Hepatocyte (in vitro differentiated cells): ENCODE measurements around the gene KBTBD2. TPM values are rescaled to one million over a fixed set of nuclear protein-coding genes. Genes with fewer than 3 reads are reported as not detected.
"Not testable (repeated sequence)": the region's sequence is repeated elsewhere in the genome, so short reads cannot be mapped to it uniquely, and the experiment has no call there.

ENCODE experiments used
- DNase-seq: peaks from one replicate; pipeline ENCODE4 v3.0.0-alpha.2; 2016; ENCODE audit warnings: low spot score
- H2AFZ ChIP-seq: fragments of 200-600 bp; sonication (generic); 2 replicates; pipeline ENCODE4 v1.6.0; 2016; ENCODE audit warnings: antibody characterized with exemption, mild to moderate bottlenecking
- H3K27ac ChIP-seq: fragments of 200-600 bp; sonication (generic); 2 replicates; pipeline ENCODE4 v1.5.1; 2016; ENCODE audit warnings: mild to moderate bottlenecking
- H3K27me3 ChIP-seq: fragments of 200-600 bp; sonication (generic); 2 replicates; pipeline ENCODE4 v1.6.1; 2016
- H3K36me3 ChIP-seq: fragments of 200-600 bp; sonication (generic); replicated peaks from 2 replicates; pipeline ENCODE4 v1.5.1; 2016; ENCODE audit warnings: low read depth; ENCODE audit not compliant: insufficient read depth
- H3K4me1 ChIP-seq: fragments of 200-600 bp; sonication (generic); 2 replicates; pipeline ENCODE4 v1.5.1; 2016; ENCODE audit warnings: mild to moderate bottlenecking, moderate library complexity; ENCODE audit not compliant: insufficient read depth
- H3K4me2 ChIP-seq: fragments of 200-600 bp; sonication (generic); 2 replicates; pipeline ENCODE4 v1.6.0; 2016
- H3K4me3 ChIP-seq: fragments of 200-600 bp; sonication (generic); 2 replicates; pipeline ENCODE4 v1.5.1; 2016; ENCODE audit warnings: mild to moderate bottlenecking
- H3K79me2 ChIP-seq: fragments of 200-600 bp; sonication (generic); 2 replicates; pipeline ENCODE4 v1.6.0; 2017; ENCODE audit warnings: mild to moderate bottlenecking
- H3K9me2 ChIP-seq: fragments of 200-600 bp; sonication (generic); replicated peaks from 2 replicates; pipeline ENCODE4 v1.6.0; 2017; ENCODE audit warnings: mild to moderate bottlenecking; ENCODE audit not compliant: insufficient read depth
- H3K9me3 ChIP-seq: fragments of 200-600 bp; sonication (generic); 2 replicates; pipeline ENCODE4 v1.5.1; 2016; ENCODE audit warnings: low read depth, mild to moderate bottlenecking
- H4K20me1 ChIP-seq: fragments of 200-600 bp; sonication (generic); 2 replicates; pipeline ENCODE4 v1.6.0; 2016; ENCODE audit warnings: mild to moderate bottlenecking; ENCODE audit not compliant: insufficient read depth, poor library complexity, severe bottlenecking
- EZH2 ChIP-seq: fragments of 200-600 bp; sonication (generic); IDR thresholded peaks from 2 replicates; pipeline ENCODE4 v1.6.1; 2016; ENCODE audit warnings: antibody characterized with exemption, mild to moderate bottlenecking, borderline replicate concordance
- EZH2phosphoT487 ChIP-seq: fragments of 200-600 bp; sonication (generic); IDR thresholded peaks from one replicate; pipeline ENCODE4 v1.6.1; 2018; ENCODE audit warnings: antibody characterized with exemption, mild to moderate bottlenecking, low read depth, moderate library complexity; ENCODE audit not compliant: unreplicated experiment, severe bottlenecking
- WGBS: methylation state at CpG from one replicate; pipeline ENCODE4 v1.1.6; 2016; ENCODE audit warnings: low lambda C conversion rate; ENCODE audit errors: missing lambda C conversion rate; 5-methylcytosine and 5-hydroxymethylcytosine counted together
- polyA plus RNA-seq: library from polyadenylated mRNA; unstranded; fragments of >200 nt; fragmentation: Nextera tagmentation; extraction: Ambion mirVana; gene quantifications from 2 replicates; pipeline ENCODE4 v1.2.1, GENCODE V29; 2016
- total RNA-seq: library from RNA; depleted of rRNA; stranded (reverse); fragments of >200 nt; gene quantifications from 2 replicates; pipeline ENCODE4 v1.2.3, GENCODE V29; 2014
- TF ChIP-seq, protein P1 (sequence below): fragments of 200-600 bp; sonication (generic); IDR thresholded peaks from 2 replicates; pipeline ENCODE4 v1.5.1; 2016; ENCODE audit warnings: antibody characterized with exemption, mild to moderate bottlenecking; ENCODE audit not compliant: poor library complexity

The KBTBD2 gene
- total and polyA plus RNA-seq, 2 experiments from 2014 or later: 23.7 to 49.7 TPM

- WGBS: 99% methylated on average over 7 of the region's 7 CpGs
- TF ChIP-seq EZH2 (no peak), EZH2phosphoT487 (no peak)
- TF ChIP-seq, protein P1, sequence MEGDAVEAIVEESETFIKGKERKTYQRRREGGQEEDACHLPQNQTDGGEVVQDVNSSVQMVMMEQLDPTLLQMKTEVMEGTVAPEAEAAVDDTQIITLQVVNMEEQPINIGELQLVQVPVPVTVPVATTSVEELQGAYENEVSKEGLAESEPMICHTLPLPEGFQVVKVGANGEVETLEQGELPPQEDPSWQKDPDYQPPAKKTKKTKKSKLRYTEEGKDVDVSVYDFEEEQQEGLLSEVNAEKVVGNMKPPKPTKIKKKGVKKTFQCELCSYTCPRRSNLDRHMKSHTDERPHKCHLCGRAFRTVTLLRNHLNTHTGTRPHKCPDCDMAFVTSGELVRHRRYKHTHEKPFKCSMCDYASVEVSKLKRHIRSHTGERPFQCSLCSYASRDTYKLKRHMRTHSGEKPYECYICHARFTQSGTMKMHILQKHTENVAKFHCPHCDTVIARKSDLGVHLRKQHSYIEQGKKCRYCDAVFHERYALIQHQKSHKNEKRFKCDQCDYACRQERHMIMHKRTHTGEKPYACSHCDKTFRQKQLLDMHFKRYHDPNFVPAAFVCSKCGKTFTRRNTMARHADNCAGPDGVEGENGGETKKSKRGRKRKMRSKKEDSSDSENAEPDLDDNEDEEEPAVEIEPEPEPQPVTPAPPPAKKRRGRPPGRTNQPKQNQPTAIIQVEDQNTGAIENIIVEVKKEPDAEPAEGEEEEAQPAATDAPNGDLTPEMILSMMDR: no peak
Measured at GRCh38 chr7:32869716-32870115, 21.8 kb downstream of the KBTBD2 start.

GRCh38 chr7:32868116-32868515 is 23.4 kb downstream of the KBTBD2 start:
- Histone ChIP-seq H3K79me2 (peaks cover 38% of the 10 kb centered on the region), H3K9me3 (no peaks in the 10 kb centered on the region), H3K4me2 (no peak overlapping the region), H3K27me3 (no peaks in the 10 kb centered on the region), H3K4me1 (no peaks in the 10 kb centered on the region), H3K36me3 (no peaks in the 10 kb centered on the region), H3K9me2 (no peaks in the 10 kb centered on the region), H2AFZ (no peak overlapping the region), H3K4me3 (no peak overlapping the region), H4K20me1 (peaks cover 14% of the 10 kb centered on the region), H3K27ac (no peak overlapping the region)
- 97% methylated on average over 4 of the region's 4 CpGs for WGBS
- DNase-seq: no peak
- TF ChIP-seq EZH2: no peak

More at GRCh38 chr7:32869716-32870115, 21.8 kb downstream of the KBTBD2 start:
- no peak overlapping the region for H2AFZ ChIP-seq
- no peaks in the 10 kb centered on the region for H3K9me3 ChIP-seq
- H3K9me2 ChIP-seq: no peaks in the 10 kb centered on the region
- H3K79me2 ChIP-seq: peaks cover 48% of the 10 kb centered on the region
- no peaks in the 10 kb centered on the region for H3K27me3 ChIP-seq
- H3K4me1 ChIP-seq: no peaks in the 10 kb centered on the region
- H3K4me2 ChIP-seq: no peak overlapping the region
- no peak overlapping the region for H3K27ac ChIP-seq
- H4K20me1 ChIP-seq: peaks cover 14% of the 10 kb centered on the region
- DNase-seq: no peak
- no peaks in the 10 kb centered on the region for H3K36me3 ChIP-seq
- H3K4me3 ChIP-seq: no peak overlapping the region

DNA sequence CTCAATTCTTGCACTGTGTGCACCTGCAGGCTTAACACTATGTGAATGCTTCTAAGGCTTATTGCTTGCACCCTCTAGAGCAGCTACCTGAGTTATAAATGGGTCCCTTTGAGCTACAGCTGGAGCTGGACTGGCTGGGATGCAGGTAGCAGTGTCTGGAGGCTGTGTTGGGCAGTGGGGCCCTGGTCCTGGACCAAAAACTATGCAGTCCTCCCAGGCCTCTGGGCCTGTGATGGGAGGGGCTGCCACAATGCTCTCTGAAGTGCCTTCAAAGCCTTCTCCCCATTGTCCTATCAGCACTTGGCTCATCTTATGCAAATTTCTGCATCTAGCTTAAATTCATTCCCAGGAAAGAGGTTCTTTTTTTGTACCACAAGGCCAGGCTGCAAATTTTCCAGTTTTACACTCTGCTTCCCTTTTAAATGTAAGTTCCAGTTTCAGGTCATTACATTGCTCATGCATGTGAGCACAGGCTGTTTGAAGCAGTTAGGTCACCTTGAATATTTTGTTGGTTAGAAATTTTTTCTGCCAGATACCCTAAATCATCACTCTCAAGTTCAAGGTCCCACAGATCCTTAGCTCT is 26.0 kb downstream of the KBTBD2 start:
- no peaks in the 10 kb centered on the region for H3K36me3 ChIP-seq
- no peak overlapping the region for H3K4me2 ChIP-seq
- no peak overlapping the region for H3K27ac ChIP-seq
- no peak for DNase-seq
- no peak for TF ChIP-seq EZH2phosphoT487
- TF ChIP-seq EZH2: no peak
- TF ChIP-seq, protein P1: no peak
- H3K27me3 ChIP-seq: no peaks in the 10 kb centered on the region
- no peaks in the 10 kb centered on the region for H3K9me2 ChIP-seq
- no peaks in the 10 kb centered on the region for H3K4me1 ChIP-seq
- H3K4me3 ChIP-seq: no peak overlapping the region
- no peaks in the 10 kb centered on the region for H4K20me1 ChIP-seq
- no peaks in the 10 kb centered on the region for H3K9me3 ChIP-seq
- H2AFZ ChIP-seq: no peak overlapping the region
- H3K79me2 ChIP-seq: peaks cover 14% of the 10 kb centered on the region

DNA sequence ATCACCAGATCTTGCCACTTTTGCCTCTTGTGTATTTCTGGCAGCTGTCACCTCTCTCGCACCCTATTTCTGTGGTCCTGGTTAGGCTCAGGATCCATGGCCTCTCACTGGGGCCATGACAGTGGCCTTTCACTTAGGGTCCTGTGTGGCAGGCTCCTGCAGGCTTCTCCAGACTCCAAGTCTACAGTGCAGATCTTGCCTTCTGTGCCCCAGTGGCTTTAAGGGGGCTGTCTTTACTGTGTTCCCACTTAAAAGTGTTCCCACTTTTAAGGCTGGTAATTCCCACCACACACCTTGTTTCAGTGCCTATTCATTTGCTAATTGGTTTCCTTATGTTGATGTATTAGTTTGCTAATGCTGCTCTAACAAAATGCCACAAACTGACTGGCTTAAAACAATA is 27.7 kb downstream of the KBTBD2 start:
- not testable (repeated sequence) for DNase-seq, H3K4me3 ChIP-seq, H3K9me2 ChIP-seq, H3K79me2 ChIP-seq, H3K4me1 ChIP-seq, H4K20me1 ChIP-seq, H3K36me3 ChIP-seq, H3K4me2 ChIP-seq, H3K27ac ChIP-seq, H2AFZ ChIP-seq, H3K9me3 ChIP-seq, H3K27me3 ChIP-seq
- WGBS: 94% methylated on average over 1 of the region's 1 CpG

DNA sequence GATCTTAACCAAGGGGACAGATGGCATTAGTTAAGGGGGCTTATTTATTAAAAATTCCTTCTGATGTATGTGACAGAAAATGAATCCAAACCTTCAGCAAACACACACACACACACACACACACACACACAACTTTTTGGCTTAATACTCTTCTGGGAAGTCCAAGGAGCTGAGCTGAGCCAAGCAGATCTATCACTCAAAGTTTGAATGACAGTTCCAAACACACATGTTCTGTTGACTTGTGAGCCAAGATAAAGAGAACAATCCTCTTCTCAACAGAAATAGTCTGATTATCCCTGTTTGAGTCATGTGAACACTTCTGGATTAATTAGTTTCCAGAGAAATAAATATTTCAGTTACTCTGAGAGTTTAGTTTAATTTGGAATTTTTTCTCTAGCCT is 31.5 kb downstream of the KBTBD2 start:
- Histone ChIP-seq H3K4me1 (no peaks in the 10 kb centered on the region), H3K9me3 (no peaks in the 10 kb centered on the region), H3K9me2 (no peaks in the 10 kb centered on the region), H3K4me2 (no peak overlapping the region), H3K4me3 (no peak overlapping the region), H2AFZ (no peak overlapping the region), H3K36me3 (no peaks in the 10 kb centered on the region), H4K20me1 (no peaks in the 10 kb centered on the region), H3K27me3 (no peaks in the 10 kb centered on the region), H3K27ac (no peak overlapping the region), H3K79me2 (no peaks in the 10 kb centered on the region)
- DNase-seq: no peak
- TF ChIP-seq, protein P1: no peak
- TF ChIP-seq EZH2 (no peak), EZH2phosphoT487 (no peak)
